ENCODE results near the gene LILRA6. TPM values are rescaled to one million over a fixed set of nuclear protein-coding genes. Genes with fewer than 3 reads are reported as not detected.

The LILRA6 gene
- total and polyA plus RNA-seq, 10 of the 15 experiments (the other 5 are each of a cell fraction or from before 2014, with no cell fraction given) = 0.04 to 1.7 (median 0.09) TPM; not detected in 2

DNA sequence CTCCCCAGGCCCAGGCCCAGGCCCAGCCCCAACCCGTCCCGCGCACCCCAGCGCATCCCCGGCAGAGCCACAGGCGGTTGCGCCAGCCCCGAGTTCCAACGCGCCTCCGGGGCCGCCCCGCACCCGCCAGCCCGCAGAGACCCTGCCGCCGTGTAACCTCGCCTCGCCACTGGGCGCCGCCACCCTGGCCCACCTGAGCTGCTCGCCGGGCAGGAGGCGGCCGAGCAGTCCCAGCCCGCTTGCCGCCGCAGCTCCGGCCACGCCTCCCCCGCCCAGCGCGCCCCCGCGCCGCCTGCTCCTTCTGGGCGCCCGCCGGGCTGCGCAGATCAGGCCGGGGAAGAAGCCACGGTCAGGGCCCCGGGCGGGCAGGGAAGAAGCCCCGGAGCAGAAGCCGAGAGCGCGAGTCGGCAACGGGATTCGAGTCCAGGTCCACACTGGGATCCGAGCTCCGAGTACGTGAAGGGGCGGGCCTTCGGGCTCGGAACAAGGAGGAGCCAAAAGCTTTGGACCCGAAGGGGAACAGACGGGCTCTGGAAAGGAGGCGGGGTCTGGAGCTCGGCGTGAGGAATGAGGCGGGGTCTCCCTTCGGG is 53.4 kb downstream of the LILRA6 start, which contains the start of gene MBOAT7 (continued):
- TF ChIP-seq CHD2 (IDR thresholded peaks at IDR 0.05; ENCODE audit: borderline replicate concordance, low read depth, low read length) = no peak
- TF ChIP-seq BRCA1 (IDR thresholded peaks at IDR 0.05; ENCODE audit: low read depth, low read length) = no peak
- TF ChIP-seq SUZ12 (IDR thresholded peaks at IDR 0.05; ENCODE audit: unreplicated experiment) = no peak
- no peak for TF ChIP-seq EZH2 (IDR thresholded peaks at IDR 0.05; ENCODE audit: borderline replicate concordance, control insufficient read depth, low read depth, low read length)

DNA sequence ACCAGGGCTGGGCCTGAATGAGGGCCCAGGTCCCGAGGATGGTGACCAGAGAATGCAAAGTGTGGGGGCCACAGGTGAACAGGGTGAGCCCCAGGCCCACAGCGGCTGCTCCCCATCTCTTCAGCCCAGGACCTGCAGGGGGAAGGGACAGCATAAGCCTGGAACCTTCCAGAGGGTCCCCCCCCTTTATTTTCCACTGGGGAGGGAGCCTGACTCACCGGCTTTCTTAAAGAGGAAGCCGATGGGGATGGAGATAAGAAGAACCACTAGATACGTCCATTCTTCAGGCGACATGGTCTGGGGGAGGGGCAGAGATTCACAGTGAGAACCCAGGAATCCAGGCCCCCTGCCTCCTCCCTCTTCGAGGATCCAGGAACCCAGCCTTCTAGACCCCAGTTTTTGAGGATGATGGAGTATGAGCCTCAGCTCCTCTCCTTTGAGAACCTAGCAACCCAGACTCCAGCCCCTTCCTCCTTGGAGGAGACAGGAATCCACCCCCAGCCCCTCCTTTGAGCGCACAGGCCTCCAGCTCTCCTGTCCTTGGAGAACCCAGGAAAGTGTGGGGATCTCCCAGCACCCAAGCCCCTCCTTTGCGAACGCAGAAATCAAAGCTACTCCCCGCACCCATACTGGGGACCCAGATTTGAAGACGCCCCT is 54.2 kb downstream of the LILRA6 start:
- ChIA-PET SMC1A (ENCODE audit: uncharacterized antibody, unreplicated experiment) (interaction anchor here (1.0 to 4.8 kb wide), 4 partner anchors 13 to 44 kb away, joined by 3 to 26 read pairs (median 6); partner anchors contain the start of gene RPS9), RAD21 (ENCODE audit: unreplicated experiment) (interaction anchor here (0.6 to 2.7 kb wide), 5 partner anchors 20 to 1219 kb away, joined by 3 to 23 read pairs (median 4); partner anchors contain the start of genes CNOT3, LENG1 and UBE2S), POLR2A (interaction anchor here (0.9 to 6.1 kb wide), 7 partner anchors 14 to 275 kb away, joined by 5 to 100 read pairs (median 12); partner anchors contain the start of genes CNOT3, LENG1, LENG9 and RPS9), CTCF (interaction anchor here (0.6 to 3.9 kb wide), 12 partner anchors 14 to 203 kb away, joined by 3 to 21 read pairs (median 6); partner anchors contain the start of genes CNOT3 and LENG1)
- H3K4me1 ChIP-seq (ENCODE audit: control insufficient read depth, insufficient read depth, low read length) = peaks cover 14% of the 10 kb centered on the region
- H3K36me3 ChIP-seq (ENCODE audit: control insufficient read depth in 2 of 2, insufficient read depth in 2 of 2, low read length in 1 of 2) = peaks cover 0 to 2% of the 10 kb centered on the region in 2 experiments; a peak in 3 of 4 replicates
- FAIRE-seq = no peak
- intact Hi-C loops (cut with micrococcal nuclease; ENCODE audit: unreplicated experiment) = no loop called here
- no peak for ATAC-seq
- peak overlapping the region; percentile 59 for H3K9ac ChIP-seq (ENCODE audit: control insufficient read depth, insufficient read depth, low read length)
- H2AFZ ChIP-seq (ENCODE audit: control insufficient read depth, low read depth, low read length) = no peak overlapping the region; the same call in 1 of the 2 replicates
- H3K79me2 ChIP-seq (ENCODE audit: control insufficient read depth, insufficient read depth, low read length) = peaks cover 19% of the 10 kb centered on the region
- DNase-seq (ENCODE audit: low read depth, low spot score) = no peak
- H4K20me1 ChIP-seq (ENCODE audit: control insufficient read depth, insufficient read depth) = no peaks in the 10 kb centered on the region
- H3K27me3 ChIP-seq (replicated peaks in 1 of 2; ENCODE audit: control insufficient read depth in 2 of 2, insufficient read depth in 2 of 2, low read length in 1 of 2) = no peaks in the 10 kb centered on the region
- TSS peak; percentile 69 for BruUV-seq (replicated peaks)
- WGBS (ENCODE audit: insufficient coverage, insufficient replicate concordance, low lambda C conversion rate, missing lambda C conversion rate) = 7% methylated on average over 12 of the region's 12 CpGs
- peak overlapping the region; percentile 98 for H3K4me2 ChIP-seq (ENCODE audit: control insufficient read depth, insufficient read depth)
- peak overlapping the region; percentile 77 for H3K4me3 ChIP-seq
- H3K27ac ChIP-seq (ENCODE audit: control insufficient read depth, insufficient read depth) = peak overlapping the region; percentile 99
- no peaks in the 10 kb centered on the region for H3K9me3 ChIP-seq (replicated peaks; ENCODE audit: control insufficient read depth, insufficient read depth, low read length)
- in situ Hi-C loops (cut with MboI) = no loop called here
- 0 out of 2 replicates have a peak, but pooled peaks have one; percentile 25 for TF ChIP-seq GATAD2B (conservative IDR thresholded peaks at IDR 0.05; ENCODE audit: low read depth)
- TF ChIP-seq TCF3 (IDR thresholded peaks at IDR 0.05; ENCODE audit: borderline replicate concordance, insufficient read depth, low read depth, low read length) = no peak
- TF ChIP-seq ZNF622 (IDR thresholded peaks at IDR 0.05) = no peak
- TF ChIP-seq TARDBP (IDR thresholded peaks at IDR 0.05; ENCODE audit: borderline replicate concordance) = no peak
- no peak for TF ChIP-seq MEF2A (IDR thresholded peaks at IDR 0.05; ENCODE audit: insufficient read depth, low read depth, low read length)
- no peak for TF ChIP-seq SMC3 (IDR thresholded peaks at IDR 0.05; ENCODE audit: borderline replicate concordance, low read length)
- TF ChIP-seq, protein P1, sequence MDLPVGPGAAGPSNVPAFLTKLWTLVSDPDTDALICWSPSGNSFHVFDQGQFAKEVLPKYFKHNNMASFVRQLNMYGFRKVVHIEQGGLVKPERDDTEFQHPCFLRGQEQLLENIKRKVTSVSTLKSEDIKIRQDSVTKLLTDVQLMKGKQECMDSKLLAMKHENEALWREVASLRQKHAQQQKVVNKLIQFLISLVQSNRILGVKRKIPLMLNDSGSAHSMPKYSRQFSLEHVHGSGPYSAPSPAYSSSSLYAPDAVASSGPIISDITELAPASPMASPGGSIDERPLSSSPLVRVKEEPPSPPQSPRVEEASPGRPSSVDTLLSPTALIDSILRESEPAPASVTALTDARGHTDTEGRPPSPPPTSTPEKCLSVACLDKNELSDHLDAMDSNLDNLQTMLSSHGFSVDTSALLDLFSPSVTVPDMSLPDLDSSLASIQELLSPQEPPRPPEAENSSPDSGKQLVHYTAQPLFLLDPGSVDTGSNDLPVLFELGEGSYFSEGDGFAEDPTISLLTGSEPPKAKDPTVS (IDR thresholded peaks at IDR 0.05; ENCODE audit: low read depth, low read length) = peak; percentile 96; the same call in 1 of the 2 replicates
- TF ChIP-seq, protein P2, sequence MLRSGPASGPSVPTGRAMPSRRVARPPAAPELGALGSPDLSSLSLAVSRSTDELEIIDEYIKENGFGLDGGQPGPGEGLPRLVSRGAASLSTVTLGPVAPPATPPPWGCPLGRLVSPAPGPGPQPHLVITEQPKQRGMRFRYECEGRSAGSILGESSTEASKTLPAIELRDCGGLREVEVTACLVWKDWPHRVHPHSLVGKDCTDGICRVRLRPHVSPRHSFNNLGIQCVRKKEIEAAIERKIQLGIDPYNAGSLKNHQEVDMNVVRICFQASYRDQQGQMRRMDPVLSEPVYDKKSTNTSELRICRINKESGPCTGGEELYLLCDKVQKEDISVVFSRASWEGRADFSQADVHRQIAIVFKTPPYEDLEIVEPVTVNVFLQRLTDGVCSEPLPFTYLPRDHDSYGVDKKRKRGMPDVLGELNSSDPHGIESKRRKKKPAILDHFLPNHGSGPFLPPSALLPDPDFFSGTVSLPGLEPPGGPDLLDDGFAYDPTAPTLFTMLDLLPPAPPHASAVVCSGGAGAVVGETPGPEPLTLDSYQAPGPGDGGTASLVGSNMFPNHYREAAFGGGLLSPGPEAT (IDR thresholded peaks at IDR 0.05; ENCODE audit: low read depth) = no peak
- TF ChIP-seq RBBP5 (conservative IDR thresholded peaks at IDR 0.05) = no peak
- TF ChIP-seq SIX5 (IDR thresholded peaks at IDR 0.05; ENCODE audit: low read depth, low read length, severe bottlenecking) = no peak
- peak; percentile 41; the same call in 1 of the 2 replicates for TF ChIP-seq IKZF1 (conservative IDR thresholded peaks at IDR 0.05)
- TF ChIP-seq SP1 (IDR thresholded peaks at IDR 0.05; ENCODE audit: low read depth, low read length) = no peak
- TF ChIP-seq KLF5 (IDR thresholded peaks at IDR 0.05; ENCODE audit: partially characterized antibody) = no peak
